ENCODE measurements around the gene SLC25A11. TPM values are rescaled to one million over a fixed set of nuclear protein-coding genes. Genes with fewer than 3 reads are reported as not detected.

Gene SLC25A11
- polyA plus RNA-seq, 1 of the 3 experiments (the other 2 are of a cell fraction), result 82.8 TPM

DNA sequence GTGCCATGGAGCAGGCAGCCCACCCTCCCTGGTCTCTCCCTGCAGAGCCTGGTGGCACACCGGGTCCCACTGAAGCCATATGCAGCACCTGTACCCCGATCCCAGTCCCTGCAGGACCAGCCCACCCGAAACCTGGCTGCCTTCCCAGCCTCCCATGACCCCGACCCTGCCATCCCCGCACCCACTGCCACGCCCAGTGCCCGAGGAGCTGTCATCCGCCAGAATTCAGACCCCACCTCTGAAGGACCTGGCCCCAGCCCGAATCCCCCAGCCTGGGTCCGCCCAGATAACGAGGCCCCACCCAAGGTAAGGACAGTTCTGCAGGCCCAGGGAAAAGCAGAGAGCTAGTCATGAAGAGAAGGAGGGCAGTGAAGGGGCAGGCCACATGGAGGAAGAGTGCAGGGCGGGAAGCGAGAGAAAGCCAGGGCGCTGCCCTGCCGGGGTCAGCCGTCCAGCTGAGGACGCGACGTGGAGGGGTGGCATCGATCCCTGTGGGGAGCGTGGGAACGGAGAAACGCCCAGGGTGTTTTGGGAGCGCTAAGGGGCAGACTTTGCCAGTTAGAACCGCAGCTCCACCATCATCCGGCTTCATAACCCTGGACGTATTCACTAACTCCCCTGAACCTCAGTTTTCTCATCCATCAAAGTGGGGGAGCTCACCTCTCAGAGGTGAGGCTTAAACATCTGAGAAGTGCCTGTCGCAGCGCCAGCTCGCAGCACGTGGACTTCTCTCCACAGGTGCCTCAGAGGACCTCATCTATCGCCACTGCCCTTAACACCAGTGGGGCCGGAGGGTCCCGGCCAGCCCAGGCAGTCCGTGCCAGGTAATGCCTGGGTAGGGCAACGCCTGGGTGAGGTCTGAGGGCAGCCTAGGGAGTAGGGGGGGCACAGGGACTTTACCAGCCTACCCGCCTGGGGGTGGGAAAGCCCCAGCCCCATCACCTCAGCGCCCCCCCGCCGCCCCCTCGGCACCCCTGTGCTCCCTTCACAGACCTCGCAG lies 48.1 kb downstream of the SLC25A11 start:
- Histone ChIP-seq H3K4me1 (ENCODE audit: control insufficient read depth in 1 of 2, insufficient read depth in 2 of 2, low read depth in 1 of 2, low read length in 1 of 2) (no peaks in the 10 kb centered on the region), H3K9ac (no peak overlapping the region), H4K20me1 (ENCODE audit: insufficient read depth) (no peaks in the 10 kb centered on the region), H3K9me3 (no peaks in the 10 kb centered on the region), H3K4me3 (ENCODE audit: low read depth in 2 of 2, low read length in 1 of 2) (no peak overlapping the region), H3K27ac (ENCODE audit: low read depth in 2 of 2, low read length in 1 of 2) (no peak overlapping the region), H3K27me3 (ENCODE audit: insufficient read depth) (no peaks in the 10 kb centered on the region), H3K36me3 (replicated peaks in 1 of 2; ENCODE audit: control insufficient read depth in 1 of 2, insufficient read depth in 2 of 2, low read length in 1 of 2) (peaks cover 4 to 59% of the 10 kb centered on the region in 2 experiments), H2AFZ (ENCODE audit: low read depth) (no peak overlapping the region), H3K9me2 (no peaks in the 10 kb centered on the region), H3K4me2 (no peak overlapping the region), H3F3A (replicated peaks; ENCODE audit: insufficient read depth) (peaks cover 3% of the 10 kb centered on the region), H3K79me2 (ENCODE audit: insufficient read depth) (no peaks in the 10 kb centered on the region)
- 93% methylated on average over 31 of the region's 42 CpGs for WGBS (ENCODE audit: low lambda C conversion rate)
- CTCF ChIA-PET, result interaction anchor here (0.8 to 16.4 kb wide), 10 partner anchors 9 to 182 kb away, joined by 3 to 235 read pairs (median 8); partner anchors contain the start of genes C17orf107, CHRNE, GLTPD2 and PSMB6
- TF ChIP-seq SMC3 (IDR thresholded peaks at IDR 0.05; ENCODE audit: low read depth, low read length) (no peak), FOXM1 (IDR thresholded peaks at IDR 0.05; ENCODE audit: low read depth) (no peak), POLR2AphosphoS5 (IDR thresholded peaks at IDR 0.05; ENCODE audit: low read depth, low read length) (no peak)
- TF ChIP-seq, protein P1, sequence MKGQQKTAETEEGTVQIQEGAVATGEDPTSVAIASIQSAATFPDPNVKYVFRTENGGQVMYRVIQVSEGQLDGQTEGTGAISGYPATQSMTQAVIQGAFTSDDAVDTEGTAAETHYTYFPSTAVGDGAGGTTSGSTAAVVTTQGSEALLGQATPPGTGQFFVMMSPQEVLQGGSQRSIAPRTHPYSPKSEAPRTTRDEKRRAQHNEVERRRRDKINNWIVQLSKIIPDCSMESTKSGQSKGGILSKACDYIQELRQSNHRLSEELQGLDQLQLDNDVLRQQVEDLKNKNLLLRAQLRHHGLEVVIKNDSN (IDR thresholded peaks at IDR 0.05; ENCODE audit: borderline replicate concordance, low read depth), result no peak
- TF ChIP-seq, protein P2, sequence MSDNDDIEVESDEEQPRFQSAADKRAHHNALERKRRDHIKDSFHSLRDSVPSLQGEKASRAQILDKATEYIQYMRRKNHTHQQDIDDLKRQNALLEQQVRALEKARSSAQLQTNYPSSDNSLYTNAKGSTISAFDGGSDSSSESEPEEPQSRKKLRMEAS (IDR thresholded peaks at IDR 0.05; ENCODE audit: low read depth), result no peak
- TF ChIP-seq, protein P3, sequence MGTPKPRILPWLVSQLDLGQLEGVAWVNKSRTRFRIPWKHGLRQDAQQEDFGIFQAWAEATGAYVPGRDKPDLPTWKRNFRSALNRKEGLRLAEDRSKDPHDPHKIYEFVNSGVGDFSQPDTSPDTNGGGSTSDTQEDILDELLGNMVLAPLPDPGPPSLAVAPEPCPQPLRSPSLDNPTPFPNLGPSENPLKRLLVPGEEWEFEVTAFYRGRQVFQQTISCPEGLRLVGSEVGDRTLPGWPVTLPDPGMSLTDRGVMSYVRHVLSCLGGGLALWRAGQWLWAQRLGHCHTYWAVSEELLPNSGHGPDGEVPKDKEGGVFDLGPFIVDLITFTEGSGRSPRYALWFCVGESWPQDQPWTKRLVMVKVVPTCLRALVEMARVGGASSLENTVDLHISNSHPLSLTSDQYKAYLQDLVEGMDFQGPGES (IDR thresholded peaks at IDR 0.05; ENCODE audit: low read depth, low read length), result no peak
- TF ChIP-seq, protein P4, sequence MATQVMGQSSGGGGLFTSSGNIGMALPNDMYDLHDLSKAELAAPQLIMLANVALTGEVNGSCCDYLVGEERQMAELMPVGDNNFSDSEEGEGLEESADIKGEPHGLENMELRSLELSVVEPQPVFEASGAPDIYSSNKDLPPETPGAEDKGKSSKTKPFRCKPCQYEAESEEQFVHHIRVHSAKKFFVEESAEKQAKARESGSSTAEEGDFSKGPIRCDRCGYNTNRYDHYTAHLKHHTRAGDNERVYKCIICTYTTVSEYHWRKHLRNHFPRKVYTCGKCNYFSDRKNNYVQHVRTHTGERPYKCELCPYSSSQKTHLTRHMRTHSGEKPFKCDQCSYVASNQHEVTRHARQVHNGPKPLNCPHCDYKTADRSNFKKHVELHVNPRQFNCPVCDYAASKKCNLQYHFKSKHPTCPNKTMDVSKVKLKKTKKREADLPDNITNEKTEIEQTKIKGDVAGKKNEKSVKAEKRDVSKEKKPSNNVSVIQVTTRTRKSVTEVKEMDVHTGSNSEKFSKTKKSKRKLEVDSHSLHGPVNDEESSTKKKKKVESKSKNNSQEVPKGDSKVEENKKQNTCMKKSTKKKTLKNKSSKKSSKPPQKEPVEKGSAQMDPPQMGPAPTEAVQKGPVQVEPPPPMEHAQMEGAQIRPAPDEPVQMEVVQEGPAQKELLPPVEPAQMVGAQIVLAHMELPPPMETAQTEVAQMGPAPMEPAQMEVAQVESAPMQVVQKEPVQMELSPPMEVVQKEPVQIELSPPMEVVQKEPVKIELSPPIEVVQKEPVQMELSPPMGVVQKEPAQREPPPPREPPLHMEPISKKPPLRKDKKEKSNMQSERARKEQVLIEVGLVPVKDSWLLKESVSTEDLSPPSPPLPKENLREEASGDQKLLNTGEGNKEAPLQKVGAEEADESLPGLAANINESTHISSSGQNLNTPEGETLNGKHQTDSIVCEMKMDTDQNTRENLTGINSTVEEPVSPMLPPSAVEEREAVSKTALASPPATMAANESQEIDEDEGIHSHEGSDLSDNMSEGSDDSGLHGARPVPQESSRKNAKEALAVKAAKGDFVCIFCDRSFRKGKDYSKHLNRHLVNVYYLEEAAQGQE (IDR thresholded peaks at IDR 0.05; ENCODE audit: low read depth, low read length), result no peak
- TF ChIP-seq, protein P5, sequence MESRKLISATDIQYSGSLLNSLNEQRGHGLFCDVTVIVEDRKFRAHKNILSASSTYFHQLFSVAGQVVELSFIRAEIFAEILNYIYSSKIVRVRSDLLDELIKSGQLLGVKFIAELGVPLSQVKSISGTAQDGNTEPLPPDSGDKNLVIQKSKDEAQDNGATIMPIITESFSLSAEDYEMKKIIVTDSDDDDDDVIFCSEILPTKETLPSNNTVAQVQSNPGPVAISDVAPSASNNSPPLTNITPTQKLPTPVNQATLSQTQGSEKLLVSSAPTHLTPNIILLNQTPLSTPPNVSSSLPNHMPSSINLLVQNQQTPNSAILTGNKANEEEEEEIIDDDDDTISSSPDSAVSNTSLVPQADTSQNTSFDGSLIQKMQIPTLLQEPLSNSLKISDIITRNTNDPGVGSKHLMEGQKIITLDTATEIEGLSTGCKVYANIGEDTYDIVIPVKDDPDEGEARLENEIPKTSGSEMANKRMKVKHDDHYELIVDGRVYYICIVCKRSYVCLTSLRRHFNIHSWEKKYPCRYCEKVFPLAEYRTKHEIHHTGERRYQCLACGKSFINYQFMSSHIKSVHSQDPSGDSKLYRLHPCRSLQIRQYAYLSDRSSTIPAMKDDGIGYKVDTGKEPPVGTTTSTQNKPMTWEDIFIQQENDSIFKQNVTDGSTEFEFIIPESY (IDR thresholded peaks at IDR 0.05; ENCODE audit: borderline replicate concordance, low read depth), result no peak
- TF ChIP-seq, protein P6, sequence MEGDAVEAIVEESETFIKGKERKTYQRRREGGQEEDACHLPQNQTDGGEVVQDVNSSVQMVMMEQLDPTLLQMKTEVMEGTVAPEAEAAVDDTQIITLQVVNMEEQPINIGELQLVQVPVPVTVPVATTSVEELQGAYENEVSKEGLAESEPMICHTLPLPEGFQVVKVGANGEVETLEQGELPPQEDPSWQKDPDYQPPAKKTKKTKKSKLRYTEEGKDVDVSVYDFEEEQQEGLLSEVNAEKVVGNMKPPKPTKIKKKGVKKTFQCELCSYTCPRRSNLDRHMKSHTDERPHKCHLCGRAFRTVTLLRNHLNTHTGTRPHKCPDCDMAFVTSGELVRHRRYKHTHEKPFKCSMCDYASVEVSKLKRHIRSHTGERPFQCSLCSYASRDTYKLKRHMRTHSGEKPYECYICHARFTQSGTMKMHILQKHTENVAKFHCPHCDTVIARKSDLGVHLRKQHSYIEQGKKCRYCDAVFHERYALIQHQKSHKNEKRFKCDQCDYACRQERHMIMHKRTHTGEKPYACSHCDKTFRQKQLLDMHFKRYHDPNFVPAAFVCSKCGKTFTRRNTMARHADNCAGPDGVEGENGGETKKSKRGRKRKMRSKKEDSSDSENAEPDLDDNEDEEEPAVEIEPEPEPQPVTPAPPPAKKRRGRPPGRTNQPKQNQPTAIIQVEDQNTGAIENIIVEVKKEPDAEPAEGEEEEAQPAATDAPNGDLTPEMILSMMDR (IDR thresholded peaks at IDR 0.05), result no peak
- DNase-seq, result no peak
- POLR2A ChIA-PET, result no interaction called here
